ENCODE measurements around the gene PCNX2.

DNA sequence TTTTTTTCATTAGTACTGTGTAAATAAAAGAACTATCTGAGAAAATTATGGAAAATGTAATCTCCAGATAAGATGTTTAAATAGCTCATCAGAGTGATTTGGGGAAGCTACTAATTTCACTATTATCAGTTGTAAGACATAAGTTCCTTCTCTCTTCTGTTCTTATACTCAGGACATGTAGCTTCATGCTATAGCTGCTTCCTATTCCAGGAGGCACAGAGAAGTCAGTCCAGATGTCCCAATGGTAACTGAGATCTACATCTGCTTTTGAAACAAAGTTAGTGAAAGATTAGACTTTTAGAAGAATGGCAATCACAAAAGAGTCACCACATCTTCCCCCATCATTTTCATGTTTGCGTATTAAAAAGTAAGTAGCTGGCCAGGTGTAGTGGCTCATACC lies 37.6 kb upstream of the PCNX2 start:
- TF ChIP-seq, protein P1, sequence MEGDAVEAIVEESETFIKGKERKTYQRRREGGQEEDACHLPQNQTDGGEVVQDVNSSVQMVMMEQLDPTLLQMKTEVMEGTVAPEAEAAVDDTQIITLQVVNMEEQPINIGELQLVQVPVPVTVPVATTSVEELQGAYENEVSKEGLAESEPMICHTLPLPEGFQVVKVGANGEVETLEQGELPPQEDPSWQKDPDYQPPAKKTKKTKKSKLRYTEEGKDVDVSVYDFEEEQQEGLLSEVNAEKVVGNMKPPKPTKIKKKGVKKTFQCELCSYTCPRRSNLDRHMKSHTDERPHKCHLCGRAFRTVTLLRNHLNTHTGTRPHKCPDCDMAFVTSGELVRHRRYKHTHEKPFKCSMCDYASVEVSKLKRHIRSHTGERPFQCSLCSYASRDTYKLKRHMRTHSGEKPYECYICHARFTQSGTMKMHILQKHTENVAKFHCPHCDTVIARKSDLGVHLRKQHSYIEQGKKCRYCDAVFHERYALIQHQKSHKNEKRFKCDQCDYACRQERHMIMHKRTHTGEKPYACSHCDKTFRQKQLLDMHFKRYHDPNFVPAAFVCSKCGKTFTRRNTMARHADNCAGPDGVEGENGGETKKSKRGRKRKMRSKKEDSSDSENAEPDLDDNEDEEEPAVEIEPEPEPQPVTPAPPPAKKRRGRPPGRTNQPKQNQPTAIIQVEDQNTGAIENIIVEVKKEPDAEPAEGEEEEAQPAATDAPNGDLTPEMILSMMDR (conservative IDR thresholded peaks at IDR 0.05 in 1 of 2, IDR thresholded peaks at IDR 0.05 in 1 of 2; ENCODE audit: low read depth in 1 of 2, low read length in 2 of 2), result no peak
- no peak for TF ChIP-seq EZH2 (IDR thresholded peaks at IDR 0.05; ENCODE audit: low read length, missing control alignments)
